GM21515 (cell line): ENCODE data around the gene KLHL29.

Source experiments
- ATAC-seq: cut with Tn5 transposase; IDR thresholded peaks from one replicate; pipeline ENCODE4 v1.9.1; 2021; ENCODE audit not compliant: unreplicated experiment

KLHL29 gene

GRCh38 chr2:23468474-23469141 is 83.6 kb downstream of the KLHL29 start:
- ATAC-seq, result no peak

GRCh38 chr2:23469142-23469540 is 84.2 kb downstream of the KLHL29 start:
- ATAC-seq, result no peak

GRCh38 chr2:23475036-23475435 is 90.1 kb downstream of the KLHL29 start:
- ATAC-seq, result no peak

GRCh38 chr2:23475473-23475872 is 90.5 kb downstream of the KLHL29 start:
- no peak for ATAC-seq

GRCh38 chr2:23476786-23477185 is 91.8 kb downstream of the KLHL29 start:
- no peak for ATAC-seq

GRCh38 chr2:23477392-23477791 is 92.4 kb downstream of the KLHL29 start:
- ATAC-seq, result no peak

DNA sequence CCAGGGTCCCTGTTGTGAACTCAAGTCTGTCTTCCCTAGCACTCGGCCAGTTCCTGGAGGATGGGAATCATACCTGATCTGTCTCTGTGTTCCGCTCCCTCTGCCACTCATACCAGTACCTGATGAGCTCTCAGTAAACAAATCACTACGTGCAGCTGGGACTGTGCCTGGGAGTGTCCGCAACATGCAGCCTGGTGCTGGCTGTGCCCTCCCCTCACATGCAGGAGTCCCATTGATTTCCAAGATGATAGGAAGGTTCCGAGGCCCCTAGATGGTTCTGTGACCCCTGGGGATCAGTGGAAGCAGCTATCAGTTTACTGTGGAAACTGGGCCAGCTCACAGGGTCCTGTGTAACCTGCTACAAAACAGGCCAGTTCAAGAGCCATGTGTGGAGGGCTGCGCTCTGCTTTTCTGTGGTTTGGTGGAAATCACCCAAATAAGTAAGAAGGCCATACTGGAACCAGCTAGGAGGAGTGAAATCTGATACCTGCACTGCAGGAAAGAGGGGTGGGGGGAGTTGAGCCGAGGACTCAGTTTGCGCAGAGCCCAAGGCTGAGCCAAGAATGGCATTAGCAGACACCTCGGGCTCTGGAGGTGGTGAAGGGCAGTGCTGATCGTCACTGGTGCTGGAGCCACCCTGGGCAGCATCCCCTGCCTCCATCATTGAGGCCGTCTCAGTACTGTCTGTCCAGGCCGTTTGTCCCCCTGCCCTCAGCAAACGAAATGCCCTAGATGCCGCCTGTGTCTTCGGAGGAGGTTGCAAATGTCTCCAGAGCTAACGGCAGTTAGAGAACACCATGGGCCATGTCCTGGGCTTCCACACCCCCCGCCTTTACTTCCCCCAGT is 93.3 kb downstream of the KLHL29 start:
- ATAC-seq, result no peak

DNA sequence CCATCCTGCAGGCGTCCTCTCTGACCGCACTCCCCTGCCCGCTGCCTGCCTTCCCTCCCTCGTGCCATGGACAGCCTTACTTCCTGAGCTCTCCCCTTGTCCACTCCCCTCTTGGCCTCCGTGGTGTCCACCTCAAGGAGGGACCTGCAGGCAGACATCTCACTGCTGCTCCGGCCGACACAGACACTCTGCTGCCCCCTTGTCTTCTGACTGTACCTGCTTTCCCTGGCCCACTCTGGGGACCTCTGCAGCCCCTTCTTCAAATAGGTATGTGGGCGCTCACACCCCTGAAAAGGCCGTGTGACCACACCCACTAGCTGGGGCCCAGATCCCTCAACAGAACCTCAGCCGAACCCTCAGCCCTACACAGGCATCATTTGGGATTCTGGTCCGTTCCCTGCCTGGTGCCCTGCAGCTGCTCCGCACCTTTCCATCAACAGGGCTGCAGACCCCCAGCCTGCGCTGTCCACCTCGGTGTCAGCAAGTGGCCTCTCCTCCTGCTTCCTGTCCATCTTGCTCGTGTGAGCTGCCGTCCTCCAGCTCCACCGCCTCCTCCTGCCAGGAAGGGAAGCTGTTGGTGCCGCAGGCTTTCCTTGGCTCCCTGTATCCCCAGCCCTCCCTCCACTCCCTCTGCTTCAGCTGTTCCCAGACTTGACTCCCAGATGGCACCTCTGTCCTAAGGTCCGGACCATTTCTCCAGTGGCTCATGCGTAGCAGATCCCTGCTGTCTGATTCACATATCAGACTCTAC is 94.1 kb downstream of the KLHL29 start:
- no peak for ATAC-seq

GRCh38 chr2:23480957-23481797 is 96.2 kb downstream of the KLHL29 start:
- ATAC-seq, result no peak

GRCh38 chr2:23482188-23482587 is 97.2 kb downstream of the KLHL29 start:
- no peak for ATAC-seq

GRCh38 chr2:23482607-23483006 is 97.6 kb downstream of the KLHL29 start:
- ATAC-seq, result no peak

- no peak for ATAC-seq
Observed at GRCh38 chr2:23483791-23484190, 98.8 kb downstream of the KLHL29 start.

DNA sequence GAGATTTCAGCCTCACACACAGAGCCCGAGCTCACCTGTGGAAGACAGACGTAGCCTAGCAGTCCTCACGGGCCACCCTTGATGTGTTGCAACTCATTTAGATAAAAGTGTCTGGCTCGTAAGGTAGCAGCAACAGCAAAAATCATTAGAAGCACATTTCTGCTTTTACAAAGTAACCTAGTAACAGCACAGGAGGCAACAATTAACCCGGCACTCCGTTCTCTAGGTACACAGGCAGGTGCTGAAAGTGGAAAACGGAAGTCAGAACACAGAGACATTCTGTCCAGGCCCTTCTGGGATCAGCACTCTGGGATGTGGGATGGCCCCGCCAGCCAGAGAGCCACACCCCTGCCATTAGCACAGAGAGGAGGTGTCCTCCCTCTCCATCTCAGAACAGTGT is 99.3 kb downstream of the KLHL29 start:
- no peak for ATAC-seq

GRCh38 chr2:23484767-23485166 is 99.8 kb downstream of the KLHL29 start:
- no peak for ATAC-seq

DNA sequence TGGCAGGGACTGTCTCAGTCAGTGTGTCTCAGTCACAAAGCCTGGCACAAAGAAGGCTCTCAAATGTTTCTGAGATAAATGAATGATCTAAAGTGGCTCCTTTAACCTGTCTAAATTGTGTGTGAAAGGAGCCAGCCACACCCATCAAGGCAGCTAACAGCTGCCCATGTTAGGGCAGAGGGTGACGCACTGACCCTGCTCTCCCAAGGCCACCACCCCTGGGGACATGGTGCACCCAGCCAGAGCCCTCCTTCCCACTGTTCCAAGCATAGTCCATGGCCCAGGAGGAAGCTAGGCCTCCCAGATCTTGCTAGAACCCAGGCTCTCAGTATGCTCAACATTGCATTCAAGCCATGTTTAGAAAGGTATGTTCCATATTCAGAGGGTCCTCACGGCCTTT is 100.3 kb downstream of the KLHL29 start:
- ATAC-seq, result no peak

GRCh38 chr2:23485841-23486683 is 101.1 kb downstream of the KLHL29 start:
- ATAC-seq, result no peak

- no peak for ATAC-seq
Observed at GRCh38 chr2:23486684-23487075, 101.7 kb downstream of the KLHL29 start.

GRCh38 chr2:23487735-23488492 is 102.9 kb downstream of the KLHL29 start:
- no peak for ATAC-seq

- no peak for ATAC-seq
Observed at GRCh38 chr2:23488584-23488983, 103.6 kb downstream of the KLHL29 start.
